Endothelial cell of umbilical vein (primary cell): ENCODE measurements around the gene OPA3.
"Not testable (repeated sequence)": the region's sequence is repeated elsewhere in the genome, so short reads cannot be mapped to it uniquely, and the experiment has no call there.

Experiments
- EZH2 ChIP-seq: IDR thresholded peaks from 2 replicates; pipeline ENCODE4 v1.6.1; 2012; ENCODE audit warnings: borderline replicate concordance, low read depth, mild to moderate bottlenecking, moderate library complexity, low read length, inconsistent platforms; ENCODE audit not compliant: severe bottlenecking
- GATA2 ChIP-seq: IDR thresholded peaks from 2 replicates; pipeline ENCODE4 v1.7.0; 2011; ENCODE audit warnings: low read depth, mild to moderate bottlenecking, moderate library complexity, mixed read lengths, low read length; ENCODE audit not compliant: insufficient read length, insufficient read depth
- MYC ChIP-seq: IDR thresholded peaks from one replicate; pipeline ENCODE4 v1.6.1; 2011; ENCODE audit warnings: mild to moderate bottlenecking, low read depth, low read length
- POLR2A ChIP-seq: IDR thresholded peaks from 2 replicates; pipeline ENCODE4 v1.6.1; 2012; ENCODE audit warnings: low read depth, mild to moderate bottlenecking, control low read depth, low read length
- POLR2AphosphoS5 ChIP-seq: IDR thresholded peaks from 2 replicates; pipeline ENCODE4 v1.6.1; 2012; ENCODE audit warnings: low read depth, mild to moderate bottlenecking, control low read depth, low read length, moderate library complexity; ENCODE audit not compliant: insufficient read depth
- TF ChIP-seq, protein P1 (sequence below), 2 donors: IDR thresholded peaks; 1 replicate in 1 of 2; 2 replicates in 1 of 2; pipeline ENCODE4 v1.5.1; 2011; ENCODE audit warnings: low read length in 2 of 2, mild to moderate bottlenecking in 2 of 2, moderate library complexity in 2 of 2, control low read depth in 1 of 2, inconsistent platforms in 1 of 2, low read depth in 1 of 2; ENCODE audit not compliant: insufficient read depth in 1 of 2; ENCODE audit errors: extremely low read depth in 1 of 2

DNA sequence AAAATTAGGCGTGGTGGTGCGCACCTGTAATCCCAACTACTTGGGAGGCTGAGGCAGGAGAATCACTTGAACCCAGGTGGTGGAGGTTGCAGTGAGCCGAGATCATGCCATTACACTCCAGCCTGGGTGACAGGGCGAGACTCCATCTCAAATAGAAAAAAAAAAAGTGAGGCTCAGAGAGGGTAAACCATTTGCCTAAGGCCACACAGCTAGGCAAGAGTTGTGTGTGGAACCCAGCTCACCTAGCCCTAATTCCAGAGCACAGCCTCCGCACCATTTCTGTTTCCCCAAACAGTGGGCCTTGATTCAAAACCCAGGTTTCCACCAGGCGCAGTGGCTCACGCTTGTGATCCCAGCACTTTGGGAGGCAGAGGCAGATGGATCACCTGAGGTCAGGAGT is 43.6 kb upstream of the OPA3 start:
- not testable (repeated sequence) for TF ChIP-seq POLR2A, EZH2, POLR2AphosphoS5, GATA2, MYC
- TF ChIP-seq, protein P1, sequence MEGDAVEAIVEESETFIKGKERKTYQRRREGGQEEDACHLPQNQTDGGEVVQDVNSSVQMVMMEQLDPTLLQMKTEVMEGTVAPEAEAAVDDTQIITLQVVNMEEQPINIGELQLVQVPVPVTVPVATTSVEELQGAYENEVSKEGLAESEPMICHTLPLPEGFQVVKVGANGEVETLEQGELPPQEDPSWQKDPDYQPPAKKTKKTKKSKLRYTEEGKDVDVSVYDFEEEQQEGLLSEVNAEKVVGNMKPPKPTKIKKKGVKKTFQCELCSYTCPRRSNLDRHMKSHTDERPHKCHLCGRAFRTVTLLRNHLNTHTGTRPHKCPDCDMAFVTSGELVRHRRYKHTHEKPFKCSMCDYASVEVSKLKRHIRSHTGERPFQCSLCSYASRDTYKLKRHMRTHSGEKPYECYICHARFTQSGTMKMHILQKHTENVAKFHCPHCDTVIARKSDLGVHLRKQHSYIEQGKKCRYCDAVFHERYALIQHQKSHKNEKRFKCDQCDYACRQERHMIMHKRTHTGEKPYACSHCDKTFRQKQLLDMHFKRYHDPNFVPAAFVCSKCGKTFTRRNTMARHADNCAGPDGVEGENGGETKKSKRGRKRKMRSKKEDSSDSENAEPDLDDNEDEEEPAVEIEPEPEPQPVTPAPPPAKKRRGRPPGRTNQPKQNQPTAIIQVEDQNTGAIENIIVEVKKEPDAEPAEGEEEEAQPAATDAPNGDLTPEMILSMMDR (IDR thresholded peaks at IDR 0.05; ENCODE audit: extremely low read depth in 1 of 2, insufficient read depth in 1 of 2, low read depth in 1 of 2, low read length in 2 of 2) = not testable (repeated sequence)
